GM23338 (cell line): ENCODE results near the gene HTR6. TPM values are rescaled to one million over a fixed set of nuclear protein-coding genes. Genes with fewer than 3 reads are reported as not detected.
"Not testable (repeated sequence)": the region's sequence is repeated elsewhere in the genome, so short reads cannot be mapped to it uniquely, and the experiment has no call there.

Source experiments
- ATAC-seq: fragments of 200-7000 bp; cut with Tn5 transposase; 3 replicates; pipeline ENCODE4 v1.9.1; 2020
- DNase-seq: peaks from one replicate; pipeline ENCODE4 v3.0.0-alpha.2; 2015; ENCODE audit warnings: low spot score
- H2AFZ ChIP-seq: fragments of 200-600 bp; sonication (generic); 2 replicates; pipeline ENCODE4 v1.8.0; 2016; ENCODE audit warnings: antibody characterized with exemption, mild to moderate bottlenecking, moderate library complexity
- H3F3A ChIP-seq: fragments of 200-600 bp; sonication (generic); replicated peaks from 2 replicates; pipeline ENCODE4 v1.8.0; 2017; ENCODE audit warnings: antibody characterized with exemption, mixed run types, low read depth
- H3K27ac ChIP-seq: fragments of 200-600 bp; sonication (generic); 2 replicates; pipeline ENCODE4 v1.6.1; 2016; ENCODE audit warnings: low read depth
- H3K27me3 ChIP-seq: fragments of 200-600 bp; sonication (generic); 2 replicates; pipeline ENCODE4 v1.8.0; 2016; ENCODE audit warnings: mild to moderate bottlenecking, mixed run types, moderate library complexity; ENCODE audit not compliant: insufficient read depth
- H3K36me3 ChIP-seq: fragments of 200-600 bp; sonication (generic); 2 replicates; pipeline ENCODE4 v1.8.0; 2016; ENCODE audit warnings: mild to moderate bottlenecking; ENCODE audit not compliant: insufficient read depth
- H3K4me1 ChIP-seq: fragments of 200-600 bp; sonication (generic); 2 replicates; pipeline ENCODE4 v1.8.0; 2016; ENCODE audit warnings: mild to moderate bottlenecking, moderate library complexity; ENCODE audit not compliant: insufficient read depth
- H3K4me2 ChIP-seq: fragments of 200-600 bp; sonication (generic); 2 replicates; pipeline ENCODE4 v1.7.1; 2017; ENCODE audit warnings: mixed run types
- H3K4me3 ChIP-seq: fragments of 200-600 bp; sonication (generic); 2 replicates; pipeline ENCODE4 v1.6.1; 2016; ENCODE audit warnings: mixed run types
- H3K79me2 ChIP-seq: fragments of 200-600 bp; sonication (generic); replicated peaks from 2 replicates; pipeline ENCODE4 v1.8.0; 2017; ENCODE audit warnings: mild to moderate bottlenecking; ENCODE audit not compliant: insufficient read depth
- H3K9me2 ChIP-seq: fragments of 200-600 bp; sonication (generic); 2 replicates; pipeline ENCODE4 v1.8.0; 2017; ENCODE audit not compliant: insufficient read depth
- H4K20me1 ChIP-seq: fragments of 200-600 bp; sonication (generic); replicated peaks from 2 replicates; pipeline ENCODE4 v1.8.0; 2017; ENCODE audit warnings: mild to moderate bottlenecking; ENCODE audit not compliant: insufficient read depth
- H3K27ac Mint-ChIP-seq: 2 replicates; pipeline ENCODE4 v1.8.0; 2020; ENCODE audit warnings: inconsistent platforms, mild to moderate bottlenecking, moderate library complexity, mixed read lengths
- H3K27me3 Mint-ChIP-seq: 3 replicates; pipeline ENCODE4 v1.8.0; 2022; ENCODE audit warnings: low read depth, mild to moderate bottlenecking, moderate library complexity, mixed read lengths, inconsistent platforms; ENCODE audit not compliant: insufficient read depth, poor library complexity
- H3K36me3 Mint-ChIP-seq: 3 replicates; pipeline ENCODE4 v1.8.0; 2021; ENCODE audit warnings: low read depth, mild to moderate bottlenecking, inconsistent platforms, moderate library complexity, mixed read lengths
- H3K4me1 Mint-ChIP-seq: 3 replicates; pipeline ENCODE4 v1.8.0; 2020; ENCODE audit warnings: mild to moderate bottlenecking, inconsistent platforms, mixed read lengths
- H3K4me3 Mint-ChIP-seq: 3 replicates; pipeline ENCODE4 v1.8.0; 2021; ENCODE audit warnings: moderate library complexity, mild to moderate bottlenecking, inconsistent platforms, mixed read lengths
- H3K9me3 Mint-ChIP-seq: 3 replicates; pipeline ENCODE4 v1.8.0; 2020; ENCODE audit warnings: moderate library complexity, mild to moderate bottlenecking, inconsistent platforms, mixed read lengths
- CREB1 ChIP-seq: fragments of 250-450 bp; sonication (Bioruptor Pico); IDR thresholded peaks from 2 replicates; pipeline ENCODE4 v1.5.0; 2020; ENCODE audit warnings: low read depth, mild to moderate bottlenecking, moderate library complexity
- EZH2 ChIP-seq: fragments of 200-600 bp; sonication (generic); IDR thresholded peaks from one replicate; pipeline ENCODE4 v1.8.0; 2017; ENCODE audit warnings: antibody characterized with exemption, mild to moderate bottlenecking, low read depth; ENCODE audit not compliant: unreplicated experiment
- POLR2AphosphoS5 ChIP-seq: IDR thresholded peaks from 2 replicates; pipeline ENCODE4 v1.6.1; 2016; ENCODE audit warnings: antibody characterized with exemption, low read depth
- STAT1 ChIP-seq: IDR thresholded peaks from one replicate; pipeline ENCODE4 v1.6.1; 2016; ENCODE audit warnings: antibody characterized with exemption; ENCODE audit not compliant: unreplicated experiment
- ZNF331 ChIP-seq: fragments of 250-450 bp; sonication (Bioruptor Pico); IDR thresholded peaks from 2 replicates; pipeline ENCODE4 v1.5.0; 2020; ENCODE audit warnings: low read depth, mild to moderate bottlenecking, moderate library complexity
- polyA plus RNA-seq: library from polyadenylated mRNA; unstranded; fragments of >200 nt; fragmentation: Nextera tagmentation; extraction: Ambion mirVana; gene quantifications from 2 replicates; pipeline ENCODE4 v1.2.1, GENCODE V29; 2016
- total RNA-seq: library from RNA; depleted of rRNA; stranded (reverse); fragments of >200 nt; shearing (Covaris generic); gene quantifications from 2 replicates; pipeline ENCODE4 v1.2.3, GENCODE V29; 2014
- TF ChIP-seq, protein P1 (sequence below): IDR thresholded peaks from 2 replicates; pipeline ENCODE4 v1.6.1; 2016; ENCODE audit warnings: antibody characterized with exemption

HTR6 gene
- total and polyA plus RNA-seq, 2 experiments from 2014 or later: 0.26 to 0.66 TPM

DNA sequence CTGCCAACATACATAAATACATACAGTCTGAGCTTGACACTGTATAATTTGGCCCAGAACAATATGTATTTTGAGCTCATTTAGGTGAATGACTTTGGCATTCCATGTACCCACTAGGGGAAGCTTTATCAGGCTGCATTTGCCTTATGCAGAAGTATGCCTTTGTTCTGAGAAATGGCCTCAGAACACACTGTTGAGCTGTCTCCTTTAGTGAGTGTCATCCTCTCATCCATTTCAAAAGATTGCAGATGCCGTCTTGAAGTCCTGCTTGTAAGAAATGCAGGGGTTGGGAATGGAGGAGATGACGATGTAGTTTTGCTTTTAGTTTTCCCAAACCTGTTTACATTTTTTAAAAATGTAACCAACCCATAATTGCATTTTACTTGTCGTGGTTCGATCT, 35.3 kb upstream of the HTR6 start (continued):
- TF ChIP-seq, protein P1, sequence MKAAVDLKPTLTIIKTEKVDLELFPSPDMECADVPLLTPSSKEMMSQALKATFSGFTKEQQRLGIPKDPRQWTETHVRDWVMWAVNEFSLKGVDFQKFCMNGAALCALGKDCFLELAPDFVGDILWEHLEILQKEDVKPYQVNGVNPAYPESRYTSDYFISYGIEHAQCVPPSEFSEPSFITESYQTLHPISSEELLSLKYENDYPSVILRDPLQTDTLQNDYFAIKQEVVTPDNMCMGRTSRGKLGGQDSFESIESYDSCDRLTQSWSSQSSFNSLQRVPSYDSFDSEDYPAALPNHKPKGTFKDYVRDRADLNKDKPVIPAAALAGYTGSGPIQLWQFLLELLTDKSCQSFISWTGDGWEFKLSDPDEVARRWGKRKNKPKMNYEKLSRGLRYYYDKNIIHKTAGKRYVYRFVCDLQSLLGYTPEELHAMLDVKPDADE: no peak
- no peak for TF ChIP-seq POLR2AphosphoS5

DNA sequence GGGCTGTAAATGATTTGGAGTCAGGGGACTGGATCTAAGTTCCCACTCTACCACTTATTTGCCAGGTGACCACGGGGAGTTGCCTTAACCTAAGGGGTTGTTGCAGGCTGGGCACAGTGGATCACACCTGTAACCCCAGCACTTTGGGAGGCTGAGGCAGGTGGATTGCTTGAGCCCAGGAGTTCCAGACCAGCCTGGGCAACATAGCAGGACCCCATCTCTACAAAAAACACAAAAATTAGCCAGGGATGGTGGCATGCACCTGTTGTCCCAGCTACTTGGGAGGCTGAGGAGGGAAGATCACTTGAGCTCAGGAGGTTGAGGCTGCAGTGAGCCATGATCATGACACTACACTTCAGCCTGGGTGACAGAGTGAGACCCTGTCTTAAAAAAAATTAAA, 34.5 kb upstream of the HTR6 start:
- H3K4me3 Mint-ChIP-seq, H3F3A ChIP-seq, H3K4me2 ChIP-seq, H3K9me2 ChIP-seq, H3K36me3 ChIP-seq, H4K20me1 ChIP-seq, H3K9me3 Mint-ChIP-seq, H3K79me2 ChIP-seq, H2AFZ ChIP-seq, H3K27me3 ChIP-seq, DNase-seq, H3K27me3 Mint-ChIP-seq, H3K4me3 ChIP-seq, ATAC-seq: not testable (repeated sequence)
- Mint-ChIP-seq H3K27ac (peak overlapping the region; percentile 70; the same call in 1 of the 2 replicates), H3K4me1 (peaks cover 20% of the 10 kb centered on the region), H3K36me3 (peaks cover 23% of the 10 kb centered on the region; the same call in 2 of the 3 replicates)
- peaks cover 16% of the 10 kb centered on the region for H3K4me1 ChIP-seq
- peak overlapping the region; percentile 39; the same call in 1 of the 2 replicates for H3K27ac ChIP-seq

DNA sequence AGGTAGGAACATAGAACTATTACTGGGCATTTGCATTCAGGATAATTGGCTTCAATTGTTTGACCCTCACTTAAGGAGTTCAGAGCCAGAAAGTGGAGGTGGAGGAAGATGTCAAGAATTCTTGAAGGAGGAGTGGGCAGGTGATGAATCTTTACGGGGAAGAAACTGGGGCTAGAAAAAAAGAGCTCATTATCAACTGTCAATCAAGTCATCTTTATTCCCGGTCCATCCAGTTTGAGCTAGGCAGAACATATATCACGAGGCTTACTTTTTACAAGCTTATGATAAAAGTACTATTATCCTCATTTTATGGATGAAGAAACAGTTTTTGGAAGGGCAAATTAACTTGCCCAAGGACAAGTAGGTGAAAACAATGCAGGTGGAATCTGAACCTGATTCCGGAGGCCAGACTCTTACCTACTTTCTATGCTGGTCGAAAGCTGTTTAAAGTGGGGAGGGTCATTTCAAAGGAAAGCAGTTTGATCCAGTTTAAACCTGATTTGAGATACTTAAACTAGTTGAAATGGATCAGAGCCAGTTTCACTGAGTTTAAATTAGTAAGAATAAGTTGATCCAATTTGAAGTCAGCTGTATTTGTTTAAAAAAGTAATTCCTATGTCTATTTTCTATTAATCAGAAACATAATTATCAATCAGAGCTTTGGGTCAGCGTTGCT, 33.8 kb upstream of the HTR6 start:
- DNase-seq (no peak), ATAC-seq (no peak)
- Histone ChIP-seq H4K20me1 (no peaks in the 10 kb centered on the region; the same call in 1 of the 2 replicates), H3K36me3 (no peaks in the 10 kb centered on the region; the same call in 1 of the 2 replicates), H3K27ac (no peak overlapping the region), H3K4me3 (no peak overlapping the region), H3K27me3 (no peaks in the 10 kb centered on the region), H3F3A (no peaks in the 10 kb centered on the region), H3K9me2 (no peaks in the 10 kb centered on the region), H3K4me1 (peaks cover 16% of the 10 kb centered on the region), H3K4me2 (no peak overlapping the region), H2AFZ (no peak overlapping the region), H3K79me2 (no peaks in the 10 kb centered on the region)
- Mint-ChIP-seq H3K27me3 (peaks cover 3% of the 10 kb centered on the region), H3K36me3 (peaks cover 23% of the 10 kb centered on the region; the same call in 2 of the 3 replicates), H3K4me3 (no peak overlapping the region), H3K9me3 (no peaks in the 10 kb centered on the region), H3K27ac (no peak overlapping the region), H3K4me1 (peaks cover 20% of the 10 kb centered on the region)
- TF ChIP-seq ZNF331 (no peak), CREB1 (no peak), STAT1 (no peak), EZH2 (no peak)
- TF ChIP-seq, protein P1: no peak
